SK-N-SH treated with all-trans-retinoic acid at 6 μM for 48 hours (cell line): Measurements from ENCODE around the gene IGF2BP1.

Source experiments
- ATAC-seq: fragments of 200-7000 bp; cut with Tn5 transposase; 3 replicates; pipeline ENCODE4 v1.9.1; 2020; ENCODE audit warnings: mild to moderate bottlenecking, moderate library complexity
- CSDC2 ChIP-seq: fragments of 250-450 bp; sonication (Bioruptor Pico); IDR thresholded peaks from 2 replicates; pipeline ENCODE4 v1.5.0; 2020; ENCODE audit warnings: mild to moderate bottlenecking, moderate library complexity
- ESRRG ChIP-seq: fragments of 250-450 bp; sonication (Bioruptor Pico); IDR thresholded peaks from 2 replicates; pipeline ENCODE4 v1.6.1; 2021; ENCODE audit warnings: mild to moderate bottlenecking
- OSR1 ChIP-seq: fragments of 250-450 bp; sonication (Bioruptor Pico); IDR thresholded peaks from 2 replicates; pipeline ENCODE4 v1.8.0; 2022; ENCODE audit warnings: moderate library complexity, mild to moderate bottlenecking, inconsistent platforms
- PATZ1 ChIP-seq: fragments of 250-450 bp; sonication (Bioruptor Pico); IDR thresholded peaks from 2 replicates; pipeline ENCODE4 v1.8.0; 2020; ENCODE audit warnings: mild to moderate bottlenecking, moderate library complexity, borderline replicate concordance
- PPARA ChIP-seq: fragments of 250-450 bp; sonication (Bioruptor Pico); IDR thresholded peaks from 2 replicates; pipeline ENCODE4 v1.5.0; 2020; ENCODE audit warnings: mild to moderate bottlenecking, borderline replicate concordance
- RARB ChIP-seq: fragments of 250-450 bp; sonication (Bioruptor Pico); IDR thresholded peaks from 2 replicates; pipeline ENCODE4 v1.8.0; 2021; ENCODE audit warnings: mild to moderate bottlenecking, moderate library complexity
- TCF4 ChIP-seq: fragments of 250-450 bp; sonication (Bioruptor Pico); IDR thresholded peaks from 2 replicates; pipeline ENCODE4 v1.8.0; 2021; ENCODE audit warnings: mild to moderate bottlenecking, moderate library complexity, borderline replicate concordance
- TOX ChIP-seq: fragments of 250-450 bp; sonication (Bioruptor Pico); IDR thresholded peaks from 2 replicates; pipeline ENCODE4 v1.8.0; 2021; ENCODE audit warnings: mild to moderate bottlenecking, moderate library complexity, borderline replicate concordance
- ZC3H10 ChIP-seq: fragments of 250-450 bp; sonication (Bioruptor Pico); IDR thresholded peaks from 2 replicates; pipeline ENCODE4 v1.5.1; 2021; ENCODE audit warnings: mild to moderate bottlenecking, moderate library complexity
- ZFP30 ChIP-seq: fragments of 450-650 bp; formaldehyde crosslinking; IDR thresholded peaks from 2 replicates; pipeline ENCODE4 v1.5.0; 2022; ENCODE audit warnings: mild to moderate bottlenecking, moderate library complexity
- ZNF8 ChIP-seq: fragments of 450-650 bp; formaldehyde crosslinking; IDR thresholded peaks from 2 replicates; pipeline ENCODE4 v1.5.0; 2020; ENCODE audit warnings: mild to moderate bottlenecking, moderate library complexity
- TF ChIP-seq, protein P1 (sequence below): fragments of 250-450 bp; sonication (Bioruptor Pico); IDR thresholded peaks from 2 replicates; pipeline ENCODE4 v1.8.0; 2021; ENCODE audit warnings: low read depth, mild to moderate bottlenecking, moderate library complexity, borderline replicate concordance
- TF ChIP-seq, protein P2 (sequence below): fragments of 250-450 bp; sonication (Bioruptor Pico); IDR thresholded peaks from 2 replicates; pipeline ENCODE4 v1.5.0; 2020; ENCODE audit warnings: mild to moderate bottlenecking, moderate library complexity
- TF ChIP-seq, protein P3 (sequence below): fragments of 250-450 bp; sonication (Bioruptor Pico); IDR thresholded peaks from 2 replicates; pipeline ENCODE4 v1.5.1; 2021; ENCODE audit warnings: mild to moderate bottlenecking, moderate library complexity

IGF2BP1 gene

DNA sequence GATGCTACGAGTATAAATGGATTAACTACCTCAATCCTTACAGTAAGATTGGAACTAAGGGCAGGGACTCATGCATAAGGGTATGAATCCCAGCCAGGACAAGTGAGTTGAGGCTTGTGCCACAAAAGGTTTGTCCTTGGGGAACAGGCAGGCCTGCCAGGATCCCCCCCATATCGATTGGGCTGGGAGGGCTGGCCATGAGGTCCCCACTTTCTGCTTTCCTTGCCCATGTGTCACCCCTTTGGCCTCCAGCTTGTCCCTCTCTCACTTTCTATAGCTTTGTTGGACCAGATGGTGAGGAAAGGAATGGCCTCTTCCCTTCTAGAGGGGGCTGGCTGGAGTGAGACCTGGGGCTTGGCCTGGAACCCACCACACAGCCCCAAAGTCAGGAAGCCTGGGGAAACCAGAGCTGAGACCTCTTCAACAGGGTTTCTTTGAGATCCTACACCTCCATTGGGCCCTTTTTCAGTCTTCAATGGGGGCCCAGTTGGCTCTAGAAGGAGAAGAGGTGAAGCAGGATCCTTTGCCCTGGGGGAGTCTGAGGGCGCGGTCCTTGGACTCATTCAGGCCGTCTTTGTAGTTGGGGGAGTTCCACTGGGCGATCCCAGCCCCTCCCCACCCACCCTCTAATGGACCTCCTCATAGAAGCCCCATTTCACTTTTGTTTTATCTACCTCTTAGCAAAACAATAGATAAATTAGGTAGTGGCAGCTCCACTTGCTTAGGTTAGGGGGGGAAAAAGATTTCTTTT is 57.3 kb downstream of the IGF2BP1 start (continued):
- TF ChIP-seq PATZ1: no peak
- TF ChIP-seq OSR1 (CRISPR knock-in tag): no peak

- TF ChIP-seq ZNF8 (CRISPR knock-in tag) (no peak), ESRRG (no peak), CSDC2 (no peak), TOX (no peak)
- TF ChIP-seq, protein P1, sequence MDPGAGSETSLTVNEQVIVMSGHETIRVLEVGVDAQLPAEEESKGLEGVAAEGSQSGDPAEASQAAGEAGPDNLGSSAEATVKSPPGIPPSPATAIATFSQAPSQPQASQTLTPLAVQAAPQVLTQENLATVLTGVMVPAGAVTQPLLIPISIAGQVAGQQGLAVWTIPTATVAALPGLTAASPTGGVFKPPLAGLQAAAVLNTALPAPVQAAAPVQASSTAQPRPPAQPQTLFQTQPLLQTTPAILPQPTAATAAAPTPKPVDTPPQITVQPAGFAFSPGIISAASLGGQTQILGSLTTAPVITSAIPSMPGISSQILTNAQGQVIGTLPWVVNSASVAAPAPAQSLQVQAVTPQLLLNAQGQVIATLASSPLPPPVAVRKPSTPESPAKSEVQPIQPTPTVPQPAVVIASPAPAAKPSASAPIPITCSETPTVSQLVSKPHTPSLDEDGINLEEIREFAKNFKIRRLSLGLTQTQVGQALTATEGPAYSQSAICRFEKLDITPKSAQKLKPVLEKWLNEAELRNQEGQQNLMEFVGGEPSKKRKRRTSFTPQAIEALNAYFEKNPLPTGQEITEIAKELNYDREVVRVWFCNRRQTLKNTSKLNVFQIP: no peak
- TF ChIP-seq, protein P2, sequence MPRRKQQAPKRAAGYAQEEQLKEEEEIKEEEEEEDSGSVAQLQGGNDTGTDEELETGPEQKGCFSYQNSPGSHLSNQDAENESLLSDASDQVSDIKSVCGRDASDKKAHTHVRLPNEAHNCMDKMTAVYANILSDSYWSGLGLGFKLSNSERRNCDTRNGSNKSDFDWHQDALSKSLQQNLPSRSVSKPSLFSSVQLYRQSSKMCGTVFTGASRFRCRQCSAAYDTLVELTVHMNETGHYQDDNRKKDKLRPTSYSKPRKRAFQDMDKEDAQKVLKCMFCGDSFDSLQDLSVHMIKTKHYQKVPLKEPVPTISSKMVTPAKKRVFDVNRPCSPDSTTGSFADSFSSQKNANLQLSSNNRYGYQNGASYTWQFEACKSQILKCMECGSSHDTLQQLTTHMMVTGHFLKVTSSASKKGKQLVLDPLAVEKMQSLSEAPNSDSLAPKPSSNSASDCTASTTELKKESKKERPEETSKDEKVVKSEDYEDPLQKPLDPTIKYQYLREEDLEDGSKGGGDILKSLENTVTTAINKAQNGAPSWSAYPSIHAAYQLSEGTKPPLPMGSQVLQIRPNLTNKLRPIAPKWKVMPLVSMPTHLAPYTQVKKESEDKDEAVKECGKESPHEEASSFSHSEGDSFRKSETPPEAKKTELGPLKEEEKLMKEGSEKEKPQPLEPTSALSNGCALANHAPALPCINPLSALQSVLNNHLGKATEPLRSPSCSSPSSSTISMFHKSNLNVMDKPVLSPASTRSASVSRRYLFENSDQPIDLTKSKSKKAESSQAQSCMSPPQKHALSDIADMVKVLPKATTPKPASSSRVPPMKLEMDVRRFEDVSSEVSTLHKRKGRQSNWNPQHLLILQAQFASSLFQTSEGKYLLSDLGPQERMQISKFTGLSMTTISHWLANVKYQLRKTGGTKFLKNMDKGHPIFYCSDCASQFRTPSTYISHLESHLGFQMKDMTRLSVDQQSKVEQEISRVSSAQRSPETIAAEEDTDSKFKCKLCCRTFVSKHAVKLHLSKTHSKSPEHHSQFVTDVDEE (CRISPR knock-in tag): no peak
- ATAC-seq: no peak
Measured at GRCh38 chr17:49055181-49055927, 58.2 kb downstream of the IGF2BP1 start.

- peak; percentile 28; the same call in 2 of the 3 replicates for ATAC-seq
- TF ChIP-seq ZC3H10: no peak
- no peak for TF ChIP-seq PPARA (CRISPR knock-in tag)
- TF ChIP-seq PATZ1: no peak
- TF ChIP-seq TCF4 (CRISPR knock-in tag): no peak
- TF ChIP-seq, protein P2 (CRISPR knock-in tag): no peak
- no peak for TF ChIP-seq ZFP30
- no peak for TF ChIP-seq ZNF8 (CRISPR knock-in tag)
- TF ChIP-seq CSDC2: no peak
- no peak for TF ChIP-seq RARB (CRISPR knock-in tag)
- TF ChIP-seq, protein P3, sequence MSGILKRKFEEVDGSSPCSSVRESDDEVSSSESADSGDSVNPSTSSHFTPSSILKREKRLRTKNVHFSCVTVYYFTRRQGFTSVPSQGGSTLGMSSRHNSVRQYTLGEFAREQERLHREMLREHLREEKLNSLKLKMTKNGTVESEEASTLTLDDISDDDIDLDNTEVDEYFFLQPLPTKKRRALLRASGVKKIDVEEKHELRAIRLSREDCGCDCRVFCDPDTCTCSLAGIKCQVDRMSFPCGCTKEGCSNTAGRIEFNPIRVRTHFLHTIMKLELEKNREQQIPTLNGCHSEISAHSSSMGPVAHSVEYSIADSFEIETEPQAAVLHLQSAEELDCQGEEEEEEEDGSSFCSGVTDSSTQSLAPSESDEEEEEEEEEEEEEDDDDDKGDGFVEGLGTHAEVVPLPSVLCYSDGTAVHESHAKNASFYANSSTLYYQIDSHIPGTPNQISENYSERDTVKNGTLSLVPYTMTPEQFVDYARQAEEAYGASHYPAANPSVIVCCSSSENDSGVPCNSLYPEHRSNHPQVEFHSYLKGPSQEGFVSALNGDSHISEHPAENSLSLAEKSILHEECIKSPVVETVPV: no peak
- TF ChIP-seq TOX: no peak
- TF ChIP-seq, protein P1: no peak
- TF ChIP-seq, all 23 proteins: peak for 0
Measured at GRCh38 chr17:49061524-49061943, 64.3 kb downstream of the IGF2BP1 start.
